Tibial artery (tissue), 4 donors: ENCODE measurements around the gene CLP1.
A peak's percentile ranks its signal among the peaks of the same experiment; 100 is the strongest.

Experiments used
- DNase-seq, 2 donors: peaks; one replicate each; pipeline ENCODE4 v3.0.0-alpha.2; 2019
- H3K27ac ChIP-seq, 2 donors: fragments of 200-600 bp; sonication (generic) in 1 of 2; 1 replicate in 1 of 2; 2 replicates in 1 of 2; pipeline ENCODE4 v1.5.1; 2018 to 2019; ENCODE audit warnings: mild to moderate bottlenecking in 1 of 2
- H3K27me3 ChIP-seq, 2 donors: fragments of 200-600 bp; sonication (generic) in 1 of 2; one replicate each; pipeline versions ENCODE4 v1.5.1 to v1.6.0; 2016 to 2019
- H3K36me3 ChIP-seq, 3 donors: fragments of 200-600 bp; sonication (generic) in 2 of 3; one replicate each; pipeline ENCODE4 v1.5.1; 2016 to 2019; ENCODE audit warnings: mild to moderate bottlenecking in 2 of 3
- H3K4me1 ChIP-seq, 4 donors: fragments of 200-600 bp; sonication (generic) in 2 of 4; 1 replicate in 3 of 4; 2 replicates in 1 of 4; pipeline ENCODE4 v1.5.1; 2016 to 2019
- H3K4me3 ChIP-seq, 2 donors: fragments of 200-600 bp; sonication (generic) in 1 of 2; 1 replicate in 1 of 2; 2 replicates in 1 of 2; pipeline ENCODE4 v1.5.1; 2018 to 2019; ENCODE audit warnings: mild to moderate bottlenecking in 2 of 2
- H3K9me3 ChIP-seq, 3 donors: fragments of 200-600 bp; sonication (generic) in 1 of 3; one replicate each; pipeline ENCODE4 v1.5.1; 2016 to 2019
- CTCF ChIP-seq, 2 experiments: fragments of 200-600 bp in 1 of 2; fragments of 450-650 bp in 1 of 2; IDR thresholded peaks; one replicate each; pipeline ENCODE4 v1.5.1; 2017 to 2019; ENCODE audit warnings: antibody characterized with exemption in 2 of 2, mild to moderate bottlenecking in 1 of 2, moderate library complexity in 1 of 2
- intact Hi-C: fragments of 100-400 bp; cut with DNase I; formaldehyde crosslinking; loops from one replicate; pipeline ENCODE4 v1.15.0; 2023; ENCODE audit warnings: low total_unique reads

CLP1 gene

GRCh38 chr11:57667117-57667735 is 9.7 kb downstream of the CLP1 start:
- DNase-seq, result peak; percentile 99
- peak overlapping the region; percentile 72 to 76 for H3K4me3 ChIP-seq
- intact Hi-C loops, result loop anchor here (5.0 to 10.0 kb wide), 3 partner anchors 48 to 910 kb away; partner anchors contain the start of genes LPXN, MED19, TMX2 and ZFP91
- H3K27ac ChIP-seq, result peak overlapping the region; percentile 92 to 95
- H3K36me3 ChIP-seq, result peaks cover 3 to 18% (median 9%) of the 10 kb centered on the region in 3 donors
- peak in 1 of 2 experiments; percentile 12 for TF ChIP-seq CTCF (IDR thresholded peaks at IDR 0.05)
- H3K4me1 ChIP-seq, result peaks cover 0 to 26% (median 18%) of the 10 kb centered on the region in 4 donors
- H3K27me3 ChIP-seq, result no peaks in the 10 kb centered on the region
- H3K9me3 ChIP-seq, result no peaks in the 10 kb centered on the region

- no peaks in the 10 kb centered on the region for H3K9me3 ChIP-seq
- intact Hi-C loops, result loop anchor here (5.0 to 10.0 kb wide), 3 partner anchors 47 to 909 kb away; partner anchors contain the start of genes LPXN, MED19, TMX2 and ZFP91
- H3K4me1 ChIP-seq, result peaks cover 0 to 26% (median 18%) of the 10 kb centered on the region in 4 donors
- H3K4me3 ChIP-seq, result peak within 1 kb of the TSS; percentile 72 to 76
- peak; percentile 47 to 48 for TF ChIP-seq CTCF (IDR thresholded peaks at IDR 0.05)
- H3K27ac ChIP-seq, result peak within 1 kb of the TSS; percentile 92 to 95
- peak; percentile 99 for DNase-seq
- peaks cover 9 to 18% (median 12%) of the 10 kb centered on the region in 3 donors for H3K36me3 ChIP-seq
- H3K27me3 ChIP-seq, result no peaks in the 10 kb centered on the region
Observed at GRCh38 chr11:57667736-57668433, 10.3 kb downstream of the CLP1 start, which contains the start of gene ZDHHC5. TSS of gene ZDHHC5 (plus strand) at chr11:57668114. CDS start at chr11:57673091, 4,977 bp downstream.

- peaks cover 0 to 26% (median 18%) of the 10 kb centered on the region in 4 donors for H3K4me1 ChIP-seq
- H3K9me3 ChIP-seq, result no peaks in the 10 kb centered on the region
- no peak for TF ChIP-seq CTCF (IDR thresholded peaks at IDR 0.05)
- intact Hi-C loops, result loop anchor here (5.0 to 10.0 kb wide), 3 partner anchors 46 to 909 kb away; partner anchors contain the start of genes LPXN, MED19, TMX2 and ZFP91
- peaks cover 14 to 21% (median 18%) of the 10 kb centered on the region in 3 donors for H3K36me3 ChIP-seq
- H3K27ac ChIP-seq, result peak overlapping the region; percentile 92 to 95
- H3K27me3 ChIP-seq, result no peaks in the 10 kb centered on the region
- no peak for DNase-seq
- peak overlapping the region; percentile 72 to 76 for H3K4me3 ChIP-seq
Observed at GRCh38 chr11:57668434-57668782, 10.8 kb downstream of the CLP1 start.

GRCh38 chr11:57674251-57674650 is 16.7 kb downstream of the CLP1 start:
- intact Hi-C loops, result no loop called here
- no peak for TF ChIP-seq CTCF (IDR thresholded peaks at IDR 0.05)
- H3K4me3 ChIP-seq, result no peak overlapping the region
- no peaks in the 10 kb centered on the region for H3K27me3 ChIP-seq
- no peaks in the 10 kb centered on the region for H3K9me3 ChIP-seq
- peaks cover 21 to 40% (median 39%) of the 10 kb centered on the region in 3 donors for H3K36me3 ChIP-seq
- H3K4me1 ChIP-seq, result peaks cover 0 to 32% (median 13%) of the 10 kb centered on the region in 4 donors
- no peak for DNase-seq
- no peak overlapping the region for H3K27ac ChIP-seq

GRCh38 chr11:57675176-57675941 is 17.8 kb downstream of the CLP1 start:
- no peak overlapping the region for H3K4me3 ChIP-seq
- no peak overlapping the region for H3K27ac ChIP-seq
- peaks cover 0 to 32% (median 15%) of the 10 kb centered on the region in 4 donors for H3K4me1 ChIP-seq
- H3K36me3 ChIP-seq, result peaks cover 21 to 40% (median 39%) of the 10 kb centered on the region in 3 donors
- TF ChIP-seq CTCF (IDR thresholded peaks at IDR 0.05), result no peak
- no peaks in the 10 kb centered on the region for H3K9me3 ChIP-seq
- DNase-seq, result no peak
- no peaks in the 10 kb centered on the region for H3K27me3 ChIP-seq
- intact Hi-C loops, result no loop called here
